ENCODE measurements around the gene PSME2.
A peak's percentile ranks its signal among the peaks of the same experiment; 100 is the strongest.

Gene PSME2

DNA sequence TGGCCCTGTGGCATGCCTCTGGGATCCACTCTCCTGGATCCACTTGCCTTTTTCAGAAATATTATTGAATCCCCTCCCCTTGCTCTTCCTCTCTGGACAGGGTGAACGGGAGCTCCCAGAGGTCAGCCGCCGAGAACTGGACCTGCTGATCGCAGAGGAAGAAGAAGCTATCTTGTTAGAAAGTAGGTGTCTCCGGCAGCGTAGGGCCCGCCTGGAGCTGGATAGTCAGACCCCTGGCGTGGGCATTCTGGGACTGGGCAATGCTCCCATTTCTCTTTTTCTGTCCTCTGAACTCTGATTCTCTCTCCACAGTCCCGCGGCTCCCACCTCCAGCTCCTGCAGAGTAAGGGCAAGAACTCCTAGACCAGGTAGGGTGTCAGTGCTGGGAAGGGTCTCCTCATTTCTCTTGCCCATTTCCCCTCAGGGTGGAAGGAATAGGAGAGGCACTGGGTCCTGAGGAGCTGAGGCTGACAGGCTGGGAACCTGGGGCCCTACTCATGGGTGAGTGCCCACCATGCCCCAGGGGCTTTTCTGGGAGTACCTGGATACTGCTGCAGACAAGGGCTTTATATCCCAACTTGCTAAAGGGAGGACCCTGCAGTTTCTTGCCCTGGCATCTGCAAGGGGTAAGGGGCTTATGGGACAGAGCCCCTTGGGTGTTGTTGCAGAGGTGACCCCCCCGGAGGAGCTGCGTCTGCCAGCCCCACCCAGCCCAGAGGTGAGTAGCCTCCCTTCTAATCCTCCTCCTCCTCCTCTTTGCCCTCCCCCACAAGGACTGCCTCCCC is 30.8 kb upstream of the PSME2 start:
- H3K27ac ChIP-seq (ENCODE audit: low read depth, low read length): no peak overlapping the region
- peaks cover 21% of the 10 kb centered on the region for H3K36me3 ChIP-seq (ENCODE audit: control insufficient read depth, insufficient read depth, low read length)
- no peak overlapping the region for H3K4me3 ChIP-seq (ENCODE audit: low read length)
- no peaks in the 10 kb centered on the region for H3K27me3 ChIP-seq (ENCODE audit: control insufficient read depth, insufficient read depth, low read length)
- peaks cover 17% of the 10 kb centered on the region for H3K4me1 ChIP-seq (ENCODE audit: control insufficient read depth, insufficient read depth, low read length)
- H3K9ac ChIP-seq (ENCODE audit: low read length): no peak overlapping the region

DNA sequence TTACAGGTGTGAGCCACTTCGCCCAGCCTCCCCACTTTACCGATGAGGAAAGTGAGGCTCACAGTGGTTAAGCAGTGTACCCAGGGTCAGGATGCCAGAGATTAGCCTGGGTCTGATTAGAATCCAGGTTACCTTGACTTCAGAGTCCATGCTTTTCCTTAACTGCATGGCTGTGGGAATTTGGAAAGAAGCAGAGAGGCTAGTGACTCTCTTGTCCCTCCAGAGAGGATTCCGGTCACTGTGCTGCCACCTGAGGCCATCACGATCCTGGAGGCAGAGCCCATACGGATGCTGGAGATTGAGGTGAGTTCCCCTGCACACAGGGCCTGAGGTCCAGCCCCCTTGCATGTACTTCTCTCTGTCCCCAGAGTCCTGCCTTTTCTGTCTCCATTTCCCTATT is 30.2 kb upstream of the PSME2 start:
- H3K27ac ChIP-seq (ENCODE audit: low read depth, low read length): no peak overlapping the region
- H3K9ac ChIP-seq (ENCODE audit: low read length): no peak overlapping the region
- H3K4me3 ChIP-seq (ENCODE audit: low read length): no peak overlapping the region
- peaks cover 19% of the 10 kb centered on the region for H3K4me1 ChIP-seq (ENCODE audit: control insufficient read depth, insufficient read depth, low read length)
- H3K36me3 ChIP-seq (ENCODE audit: control insufficient read depth, insufficient read depth, low read length): peaks cover 19% of the 10 kb centered on the region
- no peaks in the 10 kb centered on the region for H3K27me3 ChIP-seq (ENCODE audit: control insufficient read depth, insufficient read depth, low read length)

DNA sequence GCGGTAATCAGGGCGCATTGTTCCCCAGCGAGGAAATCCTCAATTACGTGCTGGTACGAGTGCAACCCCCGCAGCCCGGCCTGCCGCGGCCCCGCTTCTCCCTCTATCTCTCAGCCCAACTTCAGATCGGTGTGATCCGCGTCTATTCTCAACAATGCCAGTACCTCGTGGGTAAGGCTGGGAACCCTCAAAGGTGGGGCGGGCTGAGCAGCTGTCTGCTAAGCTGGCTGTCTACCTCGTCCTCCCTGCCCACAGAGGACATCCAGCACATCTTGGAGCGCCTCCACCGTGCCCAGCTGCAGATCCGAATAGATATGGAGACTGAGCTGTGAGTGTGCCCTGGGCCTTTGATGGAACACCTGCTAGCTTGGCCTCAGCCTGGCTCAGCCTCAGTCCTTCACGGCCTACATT is 26.5 kb upstream of the PSME2 start:
- no peak overlapping the region for H3K27ac ChIP-seq (ENCODE audit: low read depth, low read length)
- peaks cover 5% of the 10 kb centered on the region for H3K4me1 ChIP-seq (ENCODE audit: control insufficient read depth, insufficient read depth, low read length)
- H3K4me3 ChIP-seq (ENCODE audit: low read length): no peak overlapping the region
- H3K27me3 ChIP-seq (ENCODE audit: control insufficient read depth, insufficient read depth, low read length): no peaks in the 10 kb centered on the region
- H3K36me3 ChIP-seq (ENCODE audit: control insufficient read depth, insufficient read depth, low read length): peaks cover 12% of the 10 kb centered on the region
- no peak overlapping the region for H3K9ac ChIP-seq (ENCODE audit: low read length)

DNA sequence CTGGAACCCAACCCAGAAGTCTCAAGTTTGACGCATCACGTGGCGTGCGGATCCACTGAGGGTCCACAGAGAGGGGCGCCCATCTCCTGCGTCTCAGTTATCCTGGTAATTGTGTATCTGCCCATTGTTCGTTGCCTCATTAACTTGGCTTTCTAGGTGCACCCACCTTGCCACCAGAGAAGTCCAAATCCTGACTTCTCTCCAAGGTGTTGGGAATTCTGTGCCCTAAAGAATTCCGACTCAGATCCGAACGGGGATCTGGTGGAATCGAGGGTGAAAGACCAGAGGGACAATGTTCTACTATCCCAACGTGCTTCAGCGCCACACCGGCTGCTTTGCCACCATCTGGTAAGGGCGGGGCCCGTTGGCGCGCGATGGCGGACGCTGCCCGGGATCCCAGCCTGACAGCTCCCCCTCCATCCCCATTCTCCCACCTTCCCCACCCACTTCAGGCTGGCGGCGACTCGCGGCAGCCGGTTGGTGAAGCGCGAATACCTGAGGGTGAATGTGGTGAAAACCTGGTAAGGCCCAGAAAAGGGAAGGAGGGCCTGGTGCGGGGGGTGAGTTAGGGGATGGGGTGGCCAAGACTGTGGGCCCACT is 26.0 kb upstream of the PSME2 start:
- no peaks in the 10 kb centered on the region for H3K27me3 ChIP-seq (ENCODE audit: control insufficient read depth, insufficient read depth, low read length)
- peak overlapping the region; percentile 31 for H3K4me3 ChIP-seq (ENCODE audit: low read length)
- no peak overlapping the region for H3K9ac ChIP-seq (ENCODE audit: low read length)
- peak overlapping the region; percentile 0 for H3K27ac ChIP-seq (ENCODE audit: low read depth, low read length)
- peaks cover 12% of the 10 kb centered on the region for H3K36me3 ChIP-seq (ENCODE audit: control insufficient read depth, insufficient read depth, low read length)
- peaks cover 5% of the 10 kb centered on the region for H3K4me1 ChIP-seq (ENCODE audit: control insufficient read depth, insufficient read depth, low read length)

DNA sequence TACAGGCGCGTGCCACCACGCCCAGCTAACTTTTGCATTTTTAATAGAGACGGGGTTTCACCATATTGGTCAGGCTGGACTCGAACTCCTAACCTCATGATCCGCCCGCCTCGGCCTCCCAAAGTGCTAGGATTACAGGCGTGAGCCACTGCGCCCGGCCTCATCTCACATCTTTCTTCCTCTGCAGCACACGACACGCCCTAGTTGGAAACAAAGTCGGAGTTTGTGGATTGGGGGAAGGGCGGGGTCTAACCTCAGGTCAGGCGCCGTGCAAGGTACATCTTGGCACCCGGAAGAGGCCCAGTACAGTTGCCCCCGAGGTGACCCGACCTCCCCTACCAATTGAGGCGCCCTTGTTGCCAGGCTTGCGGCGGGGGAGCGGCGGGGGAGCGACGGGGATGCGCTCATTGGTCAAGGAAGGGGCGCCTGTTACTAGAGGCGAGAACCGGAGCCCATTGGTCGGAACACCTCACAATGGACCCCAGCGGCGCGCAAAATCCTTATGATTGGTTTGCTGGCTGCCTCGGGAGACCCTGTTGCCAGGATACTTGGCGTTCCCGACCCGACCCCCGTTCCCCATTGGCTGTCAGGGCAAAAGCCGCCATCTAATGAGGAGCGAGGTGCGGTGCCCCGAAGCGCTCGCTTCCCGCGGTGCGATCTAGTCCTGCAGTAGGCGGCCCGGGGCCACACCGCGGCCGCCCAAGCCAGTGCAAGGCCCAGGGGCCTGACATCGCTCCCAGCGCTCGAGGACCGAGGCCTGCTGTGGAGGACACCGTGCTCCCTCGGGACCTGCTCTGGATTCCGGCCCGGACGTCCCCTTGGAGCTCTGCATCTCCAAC is 25.2 kb upstream of the PSME2 start, which contains the start of gene REC8:
REC8 (plus strand) TSS at position 659 of the 839 bp plus-strand sequence. CDS start 473 bp downstream, outside the sequence.
- no peak within 1 kb of the TSS for H3K9ac ChIP-seq (ENCODE audit: low read length)
- H3K27ac ChIP-seq (ENCODE audit: low read depth, low read length): peak within 1 kb of the TSS; percentile 32
- H3K36me3 ChIP-seq (ENCODE audit: control insufficient read depth, insufficient read depth, low read length): peaks cover 11% of the 10 kb centered on the region
- H3K27me3 ChIP-seq (ENCODE audit: control insufficient read depth, insufficient read depth, low read length): no peaks in the 10 kb centered on the region
- peaks cover 5% of the 10 kb centered on the region for H3K4me1 ChIP-seq (ENCODE audit: control insufficient read depth, insufficient read depth, low read length)
- H3K4me3 ChIP-seq (ENCODE audit: low read length): peak within 1 kb of the TSS; percentile 31

DNA sequence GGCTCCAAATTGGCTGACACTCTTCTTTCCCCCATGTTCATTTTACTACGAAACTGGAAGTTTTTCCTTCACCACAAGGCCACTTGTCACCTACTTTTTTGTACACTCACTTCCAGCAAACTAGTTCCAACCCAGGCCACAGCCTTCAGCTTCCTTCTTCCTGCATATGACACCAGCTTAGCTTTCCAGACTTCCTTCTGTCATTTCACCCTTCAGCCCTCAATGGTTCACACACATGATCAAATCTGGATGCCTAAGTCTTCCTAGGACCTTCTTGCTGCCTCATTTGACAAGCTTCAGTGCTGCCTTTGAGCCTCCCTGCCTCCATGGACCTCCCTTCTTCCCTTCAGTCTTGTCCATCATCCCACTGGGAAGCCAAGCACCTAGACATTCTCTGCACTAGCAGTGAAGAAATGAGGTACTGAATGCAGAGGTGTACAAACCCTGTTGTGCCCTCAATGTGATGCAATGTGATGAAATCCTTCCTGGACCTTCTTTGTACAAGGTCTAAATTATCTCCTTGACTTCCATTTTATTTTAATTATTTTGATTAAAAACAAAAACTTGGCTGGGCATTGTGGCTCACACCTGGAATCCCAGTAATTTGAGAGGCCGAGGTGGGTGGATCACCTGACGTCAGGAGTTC is 21.2 kb upstream of the PSME2 start:
- no peak overlapping the region for H3K4me3 ChIP-seq (ENCODE audit: low read length)
- peaks cover 39% of the 10 kb centered on the region for H3K36me3 ChIP-seq (ENCODE audit: control insufficient read depth, insufficient read depth, low read length)
- H3K4me1 ChIP-seq (ENCODE audit: control insufficient read depth, insufficient read depth, low read length): peaks cover 8% of the 10 kb centered on the region
- H3K9ac ChIP-seq (ENCODE audit: low read length): no peak overlapping the region
- H3K27me3 ChIP-seq (ENCODE audit: control insufficient read depth, insufficient read depth, low read length): no peaks in the 10 kb centered on the region
- no peak overlapping the region for H3K27ac ChIP-seq (ENCODE audit: low read depth, low read length)

DNA sequence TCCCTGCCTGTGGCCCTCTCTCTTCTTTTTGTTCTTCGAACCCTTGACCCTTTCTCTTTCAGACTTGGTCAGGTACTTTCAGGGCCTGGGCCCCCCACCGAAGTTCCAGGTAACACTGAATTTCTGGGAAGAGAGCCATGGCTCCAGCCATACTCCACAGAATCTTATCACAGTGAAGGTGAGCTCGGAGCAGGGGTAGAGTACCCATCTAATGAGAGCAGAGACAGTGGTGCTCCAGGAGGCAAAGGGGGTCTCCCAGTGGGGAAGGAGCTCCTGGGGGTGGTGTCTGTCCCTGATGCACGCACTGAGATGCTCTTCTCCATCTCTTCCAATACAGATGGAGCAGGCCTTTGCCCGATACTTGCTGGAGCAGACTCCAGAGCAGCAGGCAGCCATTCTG is 19.4 kb upstream of the PSME2 start:
- no peak overlapping the region for H3K9ac ChIP-seq (ENCODE audit: low read length)
- H3K27ac ChIP-seq (ENCODE audit: low read depth, low read length): no peak overlapping the region
- H3K36me3 ChIP-seq (ENCODE audit: control insufficient read depth, insufficient read depth, low read length): peaks cover 39% of the 10 kb centered on the region
- H3K27me3 ChIP-seq (ENCODE audit: control insufficient read depth, insufficient read depth, low read length): no peaks in the 10 kb centered on the region
- H3K4me1 ChIP-seq (ENCODE audit: control insufficient read depth, insufficient read depth, low read length): peaks cover 12% of the 10 kb centered on the region
- H3K4me3 ChIP-seq (ENCODE audit: low read length): no peak overlapping the region

DNA sequence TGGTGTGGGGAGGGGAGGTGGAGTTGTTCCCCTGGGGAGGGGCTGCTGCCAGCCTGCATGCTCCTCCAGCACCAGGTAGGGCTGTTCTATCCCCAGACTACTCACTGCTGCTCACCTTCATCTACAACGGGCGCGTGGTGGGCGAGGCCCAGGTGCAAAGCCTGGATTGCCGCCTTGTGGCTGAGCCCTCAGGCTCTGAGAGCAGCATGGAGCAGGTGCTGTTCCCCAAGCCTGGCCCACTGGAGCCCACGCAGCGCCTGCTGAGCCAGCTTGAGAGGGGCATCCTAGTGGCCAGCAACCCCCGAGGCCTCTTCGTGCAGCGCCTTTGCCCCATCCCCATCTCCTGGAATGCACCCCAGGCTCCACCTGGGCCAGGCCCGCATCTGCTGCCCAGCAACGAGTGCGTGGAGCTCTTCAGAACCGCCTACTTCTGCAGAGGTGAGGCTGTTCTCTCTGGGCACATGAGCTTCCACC is 18.1 kb upstream of the PSME2 start:
- Histone ChIP-seq H3K36me3 (ENCODE audit: control insufficient read depth, insufficient read depth, low read length) (peaks cover 39% of the 10 kb centered on the region), H3K27ac (ENCODE audit: low read depth, low read length) (no peak overlapping the region), H3K4me1 (ENCODE audit: control insufficient read depth, insufficient read depth, low read length) (peaks cover 15% of the 10 kb centered on the region), H3K27me3 (ENCODE audit: control insufficient read depth, insufficient read depth, low read length) (no peaks in the 10 kb centered on the region), H3K9ac (ENCODE audit: low read length) (no peak overlapping the region), H3K4me3 (ENCODE audit: low read length) (no peak overlapping the region)

DNA sequence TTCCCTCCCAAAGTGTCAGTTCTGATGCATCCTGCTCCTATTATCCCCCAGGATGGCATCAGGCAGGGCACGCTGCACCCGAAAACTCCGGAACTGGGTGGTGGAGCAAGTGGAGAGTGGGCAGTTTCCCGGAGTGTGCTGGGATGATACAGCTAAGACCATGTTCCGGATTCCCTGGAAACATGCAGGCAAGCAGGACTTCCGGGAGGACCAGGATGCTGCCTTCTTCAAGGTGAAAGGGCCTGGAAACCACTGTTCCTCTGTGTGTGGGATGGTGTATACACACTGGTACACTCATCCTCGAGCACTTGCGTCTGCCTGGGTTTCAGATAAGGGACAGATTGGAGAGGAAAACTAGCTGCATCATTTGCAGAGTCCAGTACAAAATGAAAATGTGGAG is 15.7 kb upstream of the PSME2 start:
- peaks cover 47% of the 10 kb centered on the region for H3K36me3 ChIP-seq (ENCODE audit: control insufficient read depth, insufficient read depth, low read length)
- peaks cover 15% of the 10 kb centered on the region for H3K4me1 ChIP-seq (ENCODE audit: control insufficient read depth, insufficient read depth, low read length)
- H3K9ac ChIP-seq (ENCODE audit: low read length): peak overlapping the region; percentile 98
- H3K27me3 ChIP-seq (ENCODE audit: control insufficient read depth, insufficient read depth, low read length): no peaks in the 10 kb centered on the region
- peak overlapping the region; percentile 99 for H3K4me3 ChIP-seq (ENCODE audit: low read length)
- peak overlapping the region; percentile 96 for H3K27ac ChIP-seq (ENCODE audit: low read depth, low read length)

DNA sequence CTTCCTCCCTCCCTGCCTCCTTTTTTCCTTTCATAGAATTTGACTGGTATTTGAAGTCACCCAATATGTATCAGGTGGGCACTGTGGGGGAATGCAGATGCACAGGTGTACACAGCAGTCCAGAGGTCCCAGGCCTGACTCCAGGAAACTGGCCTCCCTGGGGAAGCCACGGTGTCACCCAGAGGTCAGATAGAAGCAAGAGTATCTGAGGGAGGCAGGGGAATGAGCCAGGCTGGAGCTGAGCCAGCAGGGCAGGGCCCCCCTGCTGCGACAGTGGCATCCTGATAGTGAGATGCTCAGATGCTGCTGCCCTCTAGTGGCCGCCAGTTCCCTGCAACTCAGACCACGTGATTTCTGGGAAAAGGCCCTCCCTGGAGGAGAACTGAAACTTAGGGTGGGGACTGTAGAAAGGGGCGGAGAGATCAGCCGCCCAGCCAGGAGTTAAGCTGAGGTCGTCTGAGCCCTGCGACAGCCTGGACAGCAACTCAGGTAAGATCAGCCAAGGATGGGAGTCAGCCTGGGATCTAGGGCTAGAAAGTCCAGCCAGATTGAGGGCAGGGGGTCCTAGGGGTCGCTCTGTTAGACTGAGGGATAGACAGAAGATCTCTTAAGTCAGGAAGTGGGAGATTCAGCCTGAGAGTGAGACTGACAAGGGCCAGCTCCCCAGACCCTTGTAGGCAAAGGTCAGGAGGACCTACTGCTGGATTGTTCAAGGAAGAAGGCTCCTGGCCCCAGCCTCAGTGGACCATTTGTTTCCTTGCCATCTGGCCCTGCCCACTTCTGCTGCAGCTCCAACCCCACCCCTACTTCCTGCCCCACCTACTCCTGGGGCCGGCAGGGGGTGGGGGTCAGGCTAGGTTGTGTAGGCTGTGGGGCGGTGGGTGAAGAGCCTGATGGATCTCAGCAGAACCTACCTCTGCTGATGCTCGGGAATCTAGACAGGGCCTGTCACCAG is 14.7 kb upstream of the PSME2 start, which contains the start of gene IRF9:
IRF9 (plus strand) TSS at position 416 of the 955 bp plus-strand sequence. CDS start 880 bp downstream, outside the sequence.
- H3K9ac ChIP-seq (ENCODE audit: low read length): peak within 1 kb of the TSS; percentile 98

DNA sequence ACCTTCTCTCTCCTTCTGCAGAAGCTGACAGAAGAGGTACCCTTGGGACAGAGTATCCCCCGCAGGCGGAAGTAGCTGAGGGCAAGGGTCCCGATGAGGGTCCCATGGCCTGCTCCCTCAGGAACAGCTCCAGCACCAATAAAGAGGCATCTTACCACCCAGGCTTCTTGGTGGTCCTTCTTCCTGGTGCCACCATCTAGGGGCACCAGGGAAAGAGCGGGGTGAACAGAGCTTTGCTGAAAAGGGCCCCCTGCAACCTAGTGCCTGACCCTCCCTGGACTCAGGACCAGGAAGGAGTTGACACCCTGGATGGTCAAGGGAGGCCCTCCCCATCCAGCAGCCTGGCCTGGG is 14.1 kb upstream of the PSME2 start:
- no peaks in the 10 kb centered on the region for H3K27me3 ChIP-seq (ENCODE audit: control insufficient read depth, insufficient read depth, low read length)
- peaks cover 15% of the 10 kb centered on the region for H3K4me1 ChIP-seq (ENCODE audit: control insufficient read depth, insufficient read depth, low read length)
- H3K9ac ChIP-seq (ENCODE audit: low read length): no peak overlapping the region
- H3K4me3 ChIP-seq (ENCODE audit: low read length): no peak overlapping the region
- peaks cover 47% of the 10 kb centered on the region for H3K36me3 ChIP-seq (ENCODE audit: control insufficient read depth, insufficient read depth, low read length)
- H3K27ac ChIP-seq (ENCODE audit: low read depth, low read length): peak overlapping the region; percentile 96

More for the DNA sequence above, 14.7 kb upstream of the PSME2 start, which contains the start of gene IRF9:
- no peaks in the 10 kb centered on the region for H3K27me3 ChIP-seq (ENCODE audit: control insufficient read depth, insufficient read depth, low read length)
- peaks cover 47% of the 10 kb centered on the region for H3K36me3 ChIP-seq (ENCODE audit: control insufficient read depth, insufficient read depth, low read length)
- H3K4me1 ChIP-seq (ENCODE audit: control insufficient read depth, insufficient read depth, low read length): peaks cover 15% of the 10 kb centered on the region
- H3K27ac ChIP-seq (ENCODE audit: low read depth, low read length): peak within 1 kb of the TSS; percentile 96
- H3K4me3 ChIP-seq (ENCODE audit: low read length): peak within 1 kb of the TSS; percentile 99
